Activated naive CD4-positive, alpha-beta T cell treated with anti-CD3 and anti-CD28 coated beads, Interleukin-2, amount 50 U/mL, for 16 hours (primary cell): ENCODE measurements around the gene HRH1.
"Not testable (repeated sequence)": the region's sequence is repeated elsewhere in the genome, so short reads cannot be mapped to it uniquely, and the experiment has no call there.

Experiments used
- DNase-seq: peaks from one replicate; pipeline ENCODE4 v3.0.0-alpha.2; 2020

The HRH1 gene

DNA sequence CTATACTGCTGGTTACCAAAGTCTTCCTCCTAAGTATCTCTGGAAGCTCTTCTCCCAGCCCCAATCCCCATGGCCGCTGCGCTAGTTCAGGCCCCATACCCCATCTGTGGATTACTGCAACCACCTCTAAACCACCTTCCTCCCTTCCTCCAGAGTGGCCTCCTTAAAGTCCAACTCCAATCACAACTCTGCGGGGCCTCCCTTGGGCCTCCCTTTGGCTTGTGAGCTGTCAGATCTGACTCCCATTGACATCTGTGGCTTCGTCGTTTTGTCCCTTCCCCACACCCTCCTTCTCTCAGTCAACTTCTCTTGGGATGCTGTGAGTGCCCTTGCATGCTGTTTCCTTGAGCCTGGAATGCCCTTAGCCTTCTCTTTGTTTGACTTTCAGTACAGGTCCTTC is 9.3 kb upstream of the HRH1 start:
- no peak for DNase-seq

GRCh38 chr3:11145888-11146287 is 8.4 kb upstream of the HRH1 start:
- DNase-seq, result no peak

GRCh38 chr3:11146773-11147660 is 7.3 kb upstream of the HRH1 start:
- DNase-seq, result no peak

DNA sequence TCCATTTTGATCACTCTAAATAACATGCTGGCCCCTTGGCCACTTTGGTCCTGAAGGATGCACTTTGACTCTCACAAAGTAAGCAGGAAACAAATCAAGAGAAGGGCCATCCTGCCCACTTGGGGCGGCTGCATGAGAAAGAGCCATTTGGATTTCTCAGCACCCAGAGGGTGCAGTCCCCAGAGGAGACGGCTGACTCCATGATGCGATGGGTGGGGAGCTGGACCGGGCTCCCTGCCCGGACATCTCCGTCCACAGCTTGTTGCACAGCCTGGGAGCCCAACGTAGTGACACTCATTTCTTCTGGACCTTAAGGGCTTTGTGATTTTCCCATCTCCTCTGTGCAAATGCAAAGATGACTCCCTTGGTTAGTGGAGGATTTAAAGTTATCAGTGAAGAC is 4.0 kb upstream of the HRH1 start:
- no peak for DNase-seq

- DNase-seq, result no peak
Measured at GRCh38 chr3:11152301-11152700, 2.0 kb upstream of the HRH1 start.

GRCh38 chr3:11154953-11155325 is 646 bp downstream of the HRH1 start:
- DNase-seq, result no peak

DNA sequence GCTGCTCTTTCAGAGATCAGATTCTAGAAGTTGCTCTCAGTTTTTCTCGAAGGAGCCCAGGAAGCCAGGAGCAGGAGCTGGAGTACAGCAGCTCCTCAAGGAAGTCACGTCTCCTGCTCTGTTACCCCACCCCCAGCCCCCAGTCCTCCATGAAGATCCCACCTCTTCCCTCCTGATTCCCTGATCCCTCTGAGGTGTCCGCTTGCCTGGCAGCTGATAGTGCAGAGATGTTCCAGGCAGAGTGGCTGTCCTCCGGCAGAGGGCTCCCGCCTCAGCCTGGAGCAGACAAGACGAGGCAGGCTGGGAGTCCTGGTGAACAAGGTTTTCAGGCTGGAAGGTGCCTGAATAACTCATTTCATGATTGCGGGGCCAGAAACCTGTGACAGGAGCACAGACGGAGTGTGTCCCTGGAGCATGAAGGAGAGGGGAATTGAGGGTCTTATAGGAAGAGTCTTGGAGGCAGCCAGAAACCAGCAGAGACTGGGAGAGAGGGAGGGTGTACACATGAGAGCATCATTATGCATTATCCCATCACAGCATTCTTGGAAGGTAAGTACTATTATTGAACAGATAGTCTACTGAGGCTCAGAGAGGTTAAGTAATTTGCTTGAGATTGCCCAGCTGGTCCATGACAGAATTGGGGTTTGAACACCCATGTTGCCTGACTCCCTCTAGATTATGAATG is 1.2 kb downstream of the HRH1 start:
- peak; percentile 22 for DNase-seq

GRCh38 chr3:11156026-11156410 is 1.7 kb downstream of the HRH1 start:
- no peak for DNase-seq

- no peak for DNase-seq
Measured at GRCh38 chr3:11157421-11157820, 3.1 kb downstream of the HRH1 start.

DNA sequence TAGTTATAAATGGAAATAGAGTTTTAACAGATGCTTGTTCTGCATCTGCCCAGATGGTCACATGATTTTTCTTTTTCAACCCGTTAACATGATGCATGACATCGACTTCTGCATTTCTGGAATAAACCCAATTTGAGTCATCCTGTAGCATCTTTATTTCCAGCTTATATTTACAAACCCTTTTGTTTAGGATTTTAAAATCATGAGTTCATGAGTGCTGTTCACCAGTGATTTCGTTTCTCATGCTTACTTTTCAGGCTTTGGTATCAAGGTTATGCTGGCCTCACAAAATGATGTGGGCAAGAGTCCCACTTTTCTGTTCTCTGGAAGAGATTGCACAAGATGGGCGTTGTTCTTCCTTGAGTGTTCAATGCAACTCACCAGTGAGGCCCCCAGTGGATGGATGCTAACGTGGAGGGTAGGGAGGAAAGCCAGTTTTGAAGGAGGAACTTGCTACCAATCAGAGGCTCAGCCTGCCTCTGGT is 5.2 kb downstream of the HRH1 start:
- DNase-seq, result no peak

GRCh38 chr3:11161666-11162065 is 7.4 kb downstream of the HRH1 start:
- no peak for DNase-seq

DNA sequence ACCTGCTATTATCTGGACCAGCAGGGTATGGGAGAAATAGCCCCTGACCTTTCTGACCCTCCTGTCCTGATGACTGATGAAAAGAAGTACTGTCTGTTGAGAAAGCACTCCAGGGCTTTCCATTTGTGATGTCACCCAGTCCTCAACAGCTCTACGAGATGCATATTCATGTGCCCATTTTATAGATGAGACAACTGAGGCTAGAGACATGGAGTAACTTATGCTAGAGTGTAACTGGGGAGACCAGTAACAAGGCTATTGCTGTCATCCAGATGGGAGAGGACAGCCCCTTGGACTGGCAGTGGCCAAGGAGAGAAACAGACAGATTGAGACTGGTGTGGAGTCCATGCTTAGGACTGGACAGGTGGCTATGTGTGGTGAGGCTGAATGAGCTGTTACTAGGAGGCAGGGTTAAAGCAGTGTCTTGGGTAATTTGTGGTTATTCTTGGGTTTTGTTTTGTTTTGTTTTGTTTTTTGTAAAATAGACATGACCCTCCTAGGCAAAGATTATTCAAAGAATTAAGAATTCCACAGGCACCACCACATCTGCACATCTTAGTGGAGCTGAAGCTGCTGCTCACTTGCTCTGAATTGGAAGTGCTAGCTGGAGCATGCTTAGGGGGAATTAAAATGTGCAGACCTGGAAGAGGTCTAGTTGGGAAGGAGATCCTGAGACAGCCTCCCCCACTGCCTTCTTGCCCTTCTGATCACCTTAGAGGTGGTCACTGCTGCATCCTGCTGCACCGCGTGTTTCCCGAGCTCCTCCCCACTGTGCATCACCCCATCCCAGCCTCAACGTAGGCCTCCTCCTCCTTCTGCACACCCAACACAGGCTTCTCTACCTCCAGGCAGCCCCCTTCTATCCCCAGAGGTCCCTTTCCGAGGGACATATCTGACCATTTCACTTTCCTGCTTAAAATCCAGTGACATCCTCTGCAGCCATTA is 8.4 kb downstream of the HRH1 start:
- no peak for DNase-seq

- no peak for DNase-seq
Measured at GRCh38 chr3:11164607-11165006, 10.3 kb downstream of the HRH1 start.

- no peak for DNase-seq
Measured at GRCh38 chr3:11165476-11165875, 11.2 kb downstream of the HRH1 start.

DNA sequence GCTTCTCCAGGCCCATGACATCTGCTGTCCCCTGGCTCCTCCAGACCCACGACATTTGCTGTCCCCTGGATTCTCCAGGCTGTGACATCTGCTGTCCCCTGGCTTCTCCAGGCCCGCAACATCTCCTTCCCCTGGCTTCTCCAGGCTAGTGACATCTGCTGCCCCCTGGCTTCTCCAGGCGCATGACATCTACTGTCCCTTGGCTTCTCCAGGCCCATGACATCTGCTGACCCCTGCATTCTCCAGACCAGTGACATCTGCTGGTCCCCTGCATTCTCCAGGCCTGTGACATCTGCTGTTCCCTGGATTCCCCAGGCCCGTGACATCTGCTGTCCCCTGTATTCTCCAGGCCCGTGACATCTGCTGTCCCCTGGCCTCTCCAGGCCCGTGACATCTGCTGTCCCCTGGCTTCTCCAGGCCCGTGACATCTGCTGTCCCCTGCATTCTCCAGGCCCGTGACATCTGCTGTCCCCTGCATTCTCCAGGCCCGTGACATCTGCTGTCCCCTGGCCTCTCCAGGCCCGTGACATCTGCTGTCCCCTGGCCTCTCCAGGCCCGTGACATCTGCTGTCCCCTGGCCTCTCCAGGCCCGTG is 12.6 kb downstream of the HRH1 start:
- not testable (repeated sequence) for DNase-seq

DNA sequence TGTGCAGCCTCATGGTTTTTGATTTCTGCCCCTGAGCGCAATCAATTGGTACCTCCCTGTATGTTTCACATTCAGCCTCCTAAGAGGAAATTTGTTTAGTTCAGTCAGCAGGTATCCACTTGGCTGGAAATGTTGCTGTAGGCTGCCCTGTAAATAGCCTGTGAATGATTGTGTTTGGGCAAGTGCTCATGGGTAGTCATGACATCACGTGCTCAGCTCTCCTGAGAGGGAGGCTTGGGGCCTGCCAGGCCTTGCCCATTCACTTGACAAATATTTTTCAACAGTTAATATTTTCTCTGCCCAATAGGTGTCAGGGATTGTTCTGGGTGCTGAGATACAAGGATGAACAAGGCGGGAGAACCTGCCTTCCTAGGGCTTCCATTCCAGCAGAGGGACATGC is 13.3 kb downstream of the HRH1 start:
- no peak for DNase-seq

- no peak for DNase-seq
Measured at GRCh38 chr3:11168406-11168805, 14.1 kb downstream of the HRH1 start.

- no peak for DNase-seq
Measured at GRCh38 chr3:11168881-11169805, 14.8 kb downstream of the HRH1 start.

DNA sequence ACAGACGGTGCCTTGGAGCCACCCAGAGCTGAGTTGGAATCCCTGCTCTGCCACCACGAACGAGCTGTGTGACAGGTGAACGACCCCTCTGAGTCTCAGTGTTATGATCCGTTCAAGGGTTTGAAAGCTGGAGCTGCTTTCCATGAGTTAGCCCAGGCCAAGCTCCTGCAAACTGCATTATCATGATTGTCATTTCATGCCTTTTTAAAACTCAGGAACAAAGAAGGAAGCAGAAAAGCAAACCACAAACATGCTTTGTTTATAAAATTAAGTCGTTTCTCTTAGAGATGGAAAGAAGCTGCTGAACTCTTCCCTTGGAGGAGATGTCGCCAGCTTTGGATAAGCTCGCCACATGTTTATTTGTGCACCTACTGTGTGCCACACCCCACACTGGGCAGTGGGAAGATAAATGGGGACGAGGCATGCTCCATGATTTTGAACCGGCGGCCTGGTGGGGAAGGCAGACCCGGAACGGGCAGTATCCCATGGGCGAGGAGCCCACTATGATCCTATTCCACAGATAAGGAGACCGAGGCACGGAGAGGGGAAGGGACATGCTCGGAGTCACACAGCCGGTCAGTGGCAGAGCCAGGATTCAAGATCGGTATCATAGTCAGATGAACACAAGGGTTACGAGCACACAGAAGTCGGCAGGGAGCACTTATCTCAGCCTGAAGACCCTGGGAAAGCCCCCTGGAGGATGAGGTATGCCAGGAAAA is 15.9 kb downstream of the HRH1 start:
- no peak for DNase-seq

- no peak for DNase-seq
Measured at GRCh38 chr3:11172096-11172690, 17.9 kb downstream of the HRH1 start.
